Measurements from ENCODE around the gene CD74.

The CD74 gene

GRCh38 chr5:150357326-150358260, 55.1 kb downstream of the CD74 start, which contains the start of gene TCOF1:
Gene TCOF1 (plus strand): TSS chr5:150357697. CDS start chr5:150357747, 50 bp downstream.
- peak; percentile 92 to 94 for DNase-seq

DNA sequence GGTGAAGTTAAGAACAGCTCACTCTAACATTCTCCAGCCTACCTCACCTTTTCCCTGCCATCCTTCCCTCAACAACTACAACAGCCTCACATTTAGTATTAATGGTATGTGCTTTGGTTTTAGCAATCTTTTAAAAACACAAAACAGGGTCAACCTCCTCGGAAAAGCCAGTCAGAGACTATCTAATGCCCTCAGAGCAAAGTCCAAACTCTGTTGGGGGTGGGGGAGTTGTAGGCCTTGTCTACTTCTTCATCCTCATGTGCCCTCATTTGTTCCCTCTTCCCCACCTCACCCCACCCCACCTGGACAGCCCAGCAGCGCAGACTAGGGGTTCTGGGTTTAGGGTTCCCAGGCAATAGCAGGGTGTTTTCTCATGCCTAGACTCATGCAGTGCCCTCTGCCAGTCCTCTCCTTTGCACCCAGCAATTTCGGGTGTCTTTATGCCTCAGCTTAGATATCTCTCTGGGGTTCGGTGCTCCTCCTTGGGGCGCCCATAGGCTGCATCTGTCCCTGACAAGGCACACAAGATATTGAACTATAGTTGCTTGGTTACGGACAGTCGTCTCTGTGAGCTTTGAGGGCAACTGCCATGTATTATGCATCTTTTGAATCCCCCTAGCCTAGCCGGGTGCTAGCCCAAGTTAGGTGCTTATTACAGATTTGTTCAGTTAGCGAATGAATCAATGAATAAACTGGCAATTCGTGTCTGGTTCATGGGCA, 56.0 kb downstream of the CD74 start:
- DNase-seq: no peak

GRCh38 chr5:150355791-150356190, 56.9 kb downstream of the CD74 start:
- DNase-seq: no peak

- no peak for DNase-seq
Measured at GRCh38 chr5:150353032-150353675, 59.6 kb downstream of the CD74 start.

GRCh38 chr5:150352244-150353031, 60.3 kb downstream of the CD74 start:
- DNase-seq: no peak

Measured in hippocampal formation (tissue), 2 donors.